Panc1 (cell line): ENCODE measurements around the gene ZBTB7B. TPM values are rescaled to one million over a fixed set of nuclear protein-coding genes. Genes with fewer than 3 reads are reported as not detected.

Experiments
- ATAC-seq: fragments of 200-7000 bp; cut with Tn5 transposase; 2 replicates; pipeline ENCODE4 v1.9.1; 2020; ENCODE audit warnings: mild to moderate bottlenecking, moderate library complexity
- BruUV-seq: library from RNA; stranded (reverse); fragments of 400-500 nt; replicated peaks from 2 replicates; lab custom pipeline; 2021; lab: Mats Ljungman, UMichigan
- CTCF ChIA-PET: fragments of 300-600 bp; sonication (Branson Sonifier 250); formaldehyde crosslinking; loops from one replicate; lab custom pipeline; 2022; ENCODE audit warnings: antibody characterized with exemption; lab: Charles Lee
- POLR2A ChIA-PET: fragments of 300-600 bp; sonication (Branson Sonifier 250); formaldehyde crosslinking; loops from one replicate; lab custom pipeline; 2022; ENCODE audit warnings: antibody characterized with exemption; lab: Charles Lee
- DNase-seq: peaks from one replicate; pipeline ENCODE4 v3.0.0-alpha.2; 2010; ENCODE audit warnings: low read depth, low spot score
- H3K27ac ChIP-seq: 2 replicates; pipeline ENCODE4 v1.5.1; 2011; ENCODE audit warnings: mild to moderate bottlenecking, low read length, inconsistent platforms
- H3K27me3 ChIP-seq: fragments of 200-500 bp; sonication (Bioruptor generic); 2 replicates; pipeline ENCODE4 v1.6.0; 2014; ENCODE audit warnings: low read length, inconsistent platforms; ENCODE audit not compliant: control insufficient read depth, insufficient read depth
- H3K36me3 ChIP-seq: fragments of 200-500 bp; sonication (Bioruptor generic); 2 replicates; pipeline ENCODE4 v1.5.1; 2014; ENCODE audit warnings: inconsistent platforms, mild to moderate bottlenecking, low read length, moderate library complexity; ENCODE audit not compliant: control insufficient read depth, insufficient read depth
- H3K4me1 ChIP-seq: 2 replicates; pipeline ENCODE4 v1.5.1; 2011; ENCODE audit warnings: inconsistent platforms, mild to moderate bottlenecking, low read length, moderate library complexity; ENCODE audit not compliant: control insufficient read depth, insufficient read depth
- H3K4me3 ChIP-seq, 2 experiments: 2 replicates each; pipeline ENCODE4 v1.5.1; 2011 to 2012; ENCODE audit warnings: low read depth in 2 of 2, low read length in 2 of 2, mild to moderate bottlenecking in 2 of 2, inconsistent platforms in 1 of 2, moderate library complexity in 1 of 2
- H3K9me3 ChIP-seq: fragments of 200-500 bp; sonication (Bioruptor generic); 2 replicates; pipeline ENCODE4 v1.5.1; 2014; ENCODE audit warnings: low read depth, mild to moderate bottlenecking, inconsistent platforms, low read length, moderate library complexity; ENCODE audit not compliant: control insufficient read depth, insufficient read depth
- CTCF ChIP-seq: fragments of 450-650 bp; IDR thresholded peaks from 2 replicates; pipeline ENCODE4 v1.5.1; 2017; ENCODE audit warnings: mild to moderate bottlenecking
- POLR2AphosphoS5 ChIP-seq: IDR thresholded peaks from 2 replicates; pipeline ENCODE4 v1.6.1; 2012; ENCODE audit warnings: mild to moderate bottlenecking, low read depth, low read length, moderate library complexity
- SIN3A ChIP-seq: IDR thresholded peaks from 2 replicates; pipeline ENCODE4 v1.6.1; 2012; ENCODE audit warnings: low read depth, mild to moderate bottlenecking, low read length, moderate library complexity, borderline replicate concordance; ENCODE audit not compliant: insufficient read depth
- TCF7L2 ChIP-seq: IDR thresholded peaks from 2 replicates; pipeline ENCODE4 v1.6.1; 2011; ENCODE audit warnings: mild to moderate bottlenecking, low read depth, low read length, inconsistent platforms
- in situ Hi-C: cut with HindIII; loops from 2 replicates; pipeline ENCODE4 v1.10.0; 2016; ENCODE audit warnings: low sequenced_read_pairs, low pct_unique_long_range_greater_than_20kb
- intact Hi-C: fragments of 100-400 bp; cut with micrococcal nuclease; formaldehyde crosslinking; loops from one replicate; pipeline ENCODE4 v1.10.0; 2022; ENCODE audit not compliant: unreplicated experiment
- total RNA-seq: library from RNA; stranded (reverse); gene quantifications from one replicate; pipeline ENCODE4 v1.2.1, GENCODE V29; 2021; ENCODE audit not compliant: unreplicated experiment
- TF ChIP-seq, protein P1 (sequence below), 2 experiments: IDR thresholded peaks; 2 replicates each; pipeline ENCODE4 v1.6.1; 2011 to 2012; ENCODE audit warnings: low read depth in 2 of 2, control low read depth in 1 of 2, low read length in 1 of 2, mild to moderate bottlenecking in 1 of 2, moderate library complexity in 1 of 2; ENCODE audit not compliant: insufficient read depth in 1 of 2

The ZBTB7B gene
- total RNA-seq, 1 experiment from 2014 or later = 55.8 TPM

DNA sequence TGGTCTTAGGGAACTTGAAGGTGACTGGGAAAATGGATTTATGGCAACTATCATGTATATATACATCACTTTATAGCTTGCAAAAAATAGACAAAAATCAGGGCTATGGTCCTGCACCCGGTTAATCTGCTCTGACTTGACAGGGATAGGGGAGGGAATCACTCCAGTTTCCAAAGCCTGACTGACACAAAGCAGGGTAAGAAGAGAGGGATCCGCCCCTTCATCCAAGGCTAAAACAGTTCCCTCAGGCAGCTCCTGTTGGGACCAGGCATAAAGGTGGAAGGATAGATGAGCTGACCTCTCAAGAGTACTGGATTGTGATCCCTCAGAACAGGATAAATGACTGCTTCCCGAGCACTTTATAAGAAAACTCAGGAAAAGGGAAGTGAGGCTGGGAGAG lies 48.1 kb upstream of the ZBTB7B start:
- TF ChIP-seq POLR2AphosphoS5 = no peak
- TF ChIP-seq SIN3A = no peak
- TF ChIP-seq, protein P1, sequence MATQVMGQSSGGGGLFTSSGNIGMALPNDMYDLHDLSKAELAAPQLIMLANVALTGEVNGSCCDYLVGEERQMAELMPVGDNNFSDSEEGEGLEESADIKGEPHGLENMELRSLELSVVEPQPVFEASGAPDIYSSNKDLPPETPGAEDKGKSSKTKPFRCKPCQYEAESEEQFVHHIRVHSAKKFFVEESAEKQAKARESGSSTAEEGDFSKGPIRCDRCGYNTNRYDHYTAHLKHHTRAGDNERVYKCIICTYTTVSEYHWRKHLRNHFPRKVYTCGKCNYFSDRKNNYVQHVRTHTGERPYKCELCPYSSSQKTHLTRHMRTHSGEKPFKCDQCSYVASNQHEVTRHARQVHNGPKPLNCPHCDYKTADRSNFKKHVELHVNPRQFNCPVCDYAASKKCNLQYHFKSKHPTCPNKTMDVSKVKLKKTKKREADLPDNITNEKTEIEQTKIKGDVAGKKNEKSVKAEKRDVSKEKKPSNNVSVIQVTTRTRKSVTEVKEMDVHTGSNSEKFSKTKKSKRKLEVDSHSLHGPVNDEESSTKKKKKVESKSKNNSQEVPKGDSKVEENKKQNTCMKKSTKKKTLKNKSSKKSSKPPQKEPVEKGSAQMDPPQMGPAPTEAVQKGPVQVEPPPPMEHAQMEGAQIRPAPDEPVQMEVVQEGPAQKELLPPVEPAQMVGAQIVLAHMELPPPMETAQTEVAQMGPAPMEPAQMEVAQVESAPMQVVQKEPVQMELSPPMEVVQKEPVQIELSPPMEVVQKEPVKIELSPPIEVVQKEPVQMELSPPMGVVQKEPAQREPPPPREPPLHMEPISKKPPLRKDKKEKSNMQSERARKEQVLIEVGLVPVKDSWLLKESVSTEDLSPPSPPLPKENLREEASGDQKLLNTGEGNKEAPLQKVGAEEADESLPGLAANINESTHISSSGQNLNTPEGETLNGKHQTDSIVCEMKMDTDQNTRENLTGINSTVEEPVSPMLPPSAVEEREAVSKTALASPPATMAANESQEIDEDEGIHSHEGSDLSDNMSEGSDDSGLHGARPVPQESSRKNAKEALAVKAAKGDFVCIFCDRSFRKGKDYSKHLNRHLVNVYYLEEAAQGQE (IDR thresholded peaks at IDR 0.05; ENCODE audit: insufficient read depth in 1 of 2, low read depth in 2 of 2, low read length in 1 of 2) = no peak
- no peaks in the 10 kb centered on the region for H3K36me3 ChIP-seq
- intact Hi-C loops (loop anchor here (10.0 kb wide), 1 partner anchor 390 kb away; the partner anchor contains the start of gene CHRNB2), in situ Hi-C loops (no loop called here)
- H3K27me3 ChIP-seq = no peaks in the 10 kb centered on the region
- peak overlapping the region in 1 of 2 experiments; percentile 93; a peak in 2 of 4 replicates for H3K4me3 ChIP-seq
- CTCF ChIA-PET = no interaction called here
- BruUV-seq = no TSS peak
- ATAC-seq (no peak), DNase-seq (no peak)
- peaks cover 27% of the 10 kb centered on the region for H3K4me1 ChIP-seq
- POLR2A ChIA-PET = no interaction called here
- no peak overlapping the region for H3K27ac ChIP-seq
- H3K9me3 ChIP-seq = no peaks in the 10 kb centered on the region

GRCh38 chr1:154955039-154955717 lies 47.4 kb upstream of the ZBTB7B start:
- H3K27me3 ChIP-seq = no peaks in the 10 kb centered on the region
- no peak for ATAC-seq
- in situ Hi-C loops = no loop called here
- H3K36me3 ChIP-seq = no peaks in the 10 kb centered on the region
- TF ChIP-seq POLR2AphosphoS5 = no peak
- TF ChIP-seq, protein P1 (IDR thresholded peaks at IDR 0.05; ENCODE audit: insufficient read depth in 1 of 2, low read depth in 2 of 2, low read length in 1 of 2) = no peak
- TF ChIP-seq CTCF = no peak
- no peak for TF ChIP-seq SIN3A
- no peak for TF ChIP-seq TCF7L2
- H3K4me1 ChIP-seq = peaks cover 27% of the 10 kb centered on the region
- H3K4me3 ChIP-seq = peak overlapping the region; percentile 78 to 93
- POLR2A ChIA-PET = interaction anchor here (0.6 to 1.3 kb wide), 4 partner anchors 18 to 166 kb away, joined by 3 to 9 read pairs (median 4); partner anchors contain the start of gene PMVK
- CTCF ChIA-PET = no interaction called here
- no peak for DNase-seq
- BruUV-seq = no TSS peak
- H3K27ac ChIP-seq = peak overlapping the region; percentile 83
- intact Hi-C loops = loop anchor here (10.0 kb wide), 1 partner anchor 390 kb away; the partner anchor contains the start of gene CHRNB2
- no peaks in the 10 kb centered on the region for H3K9me3 ChIP-seq
